Prostate gland (tissue), 2 donors: Measurements from ENCODE around the gene XPR1.

Experiments used
- CTCF ChIP-seq, 4 experiments: fragments of 200-600 bp in 2 of 4; fragments of 450-650 bp in 2 of 4; sonication (generic) in 2 of 4; IDR thresholded peaks; 1 replicate in 3 of 4; 2 replicates in 1 of 4; pipeline ENCODE4 v1.5.1; 2016 to 2019; ENCODE audit warnings: antibody characterized with exemption in 4 of 4, mild to moderate bottlenecking in 2 of 4, moderate library complexity in 2 of 4
- POLR2A ChIP-seq: fragments of 450-650 bp; IDR thresholded peaks from one replicate; pipeline ENCODE4 v1.6.1; 2016; ENCODE audit warnings: antibody characterized with exemption, mild to moderate bottlenecking

- TF ChIP-seq CTCF (IDR thresholded peaks at IDR 0.05) (no peak), POLR2A (no peak)
These were observed 293.7 kb downstream of the XPR1 start for GRCh38 chr1:180925471-180926051.
